LNCaP clone FGC (cell line): Measurements from ENCODE around the gene ARL8A.
"Not testable (repeated sequence)": the region's sequence is repeated elsewhere in the genome, so short reads cannot be mapped to it uniquely, and the experiment has no call there.

Experiments used
- DNase-seq: peaks from one replicate; pipeline ENCODE4 v3.0.0-alpha.2; 2011; ENCODE audit warnings: low read depth
- H3K4me3 ChIP-seq: 2 replicates; pipeline ENCODE4 v1.5.1; 2011; ENCODE audit warnings: mild to moderate bottlenecking, low read depth, low read length, control low read depth
- TF ChIP-seq, protein P1 (sequence below): IDR thresholded peaks from 2 replicates; pipeline ENCODE4 v1.5.1; 2012; ENCODE audit warnings: mild to moderate bottlenecking; ENCODE audit not compliant: control insufficient read depth, insufficient read depth; ENCODE audit errors: extremely low read depth

Gene ARL8A

DNA sequence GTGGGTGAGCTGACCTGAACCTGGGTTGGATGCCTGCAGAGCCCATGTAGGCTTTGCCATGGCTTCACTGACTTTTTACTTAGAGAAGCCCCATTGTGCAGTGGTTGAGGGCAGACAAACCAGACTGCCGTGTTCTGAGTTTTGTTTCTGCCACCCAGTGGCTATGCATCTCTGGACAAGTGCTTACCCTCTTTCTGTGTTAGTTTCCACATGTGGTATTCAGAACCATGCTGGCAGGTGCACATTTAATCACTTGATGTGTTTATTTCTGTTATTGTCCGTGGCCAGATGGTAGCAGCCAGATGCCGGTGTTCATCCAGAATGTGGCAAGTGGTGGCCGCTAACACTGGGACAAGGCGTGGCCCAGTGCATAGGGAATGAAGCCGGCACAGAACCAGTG, 26.2 kb upstream of the ARL8A start:
- no peak for DNase-seq
- TF ChIP-seq, protein P1, sequence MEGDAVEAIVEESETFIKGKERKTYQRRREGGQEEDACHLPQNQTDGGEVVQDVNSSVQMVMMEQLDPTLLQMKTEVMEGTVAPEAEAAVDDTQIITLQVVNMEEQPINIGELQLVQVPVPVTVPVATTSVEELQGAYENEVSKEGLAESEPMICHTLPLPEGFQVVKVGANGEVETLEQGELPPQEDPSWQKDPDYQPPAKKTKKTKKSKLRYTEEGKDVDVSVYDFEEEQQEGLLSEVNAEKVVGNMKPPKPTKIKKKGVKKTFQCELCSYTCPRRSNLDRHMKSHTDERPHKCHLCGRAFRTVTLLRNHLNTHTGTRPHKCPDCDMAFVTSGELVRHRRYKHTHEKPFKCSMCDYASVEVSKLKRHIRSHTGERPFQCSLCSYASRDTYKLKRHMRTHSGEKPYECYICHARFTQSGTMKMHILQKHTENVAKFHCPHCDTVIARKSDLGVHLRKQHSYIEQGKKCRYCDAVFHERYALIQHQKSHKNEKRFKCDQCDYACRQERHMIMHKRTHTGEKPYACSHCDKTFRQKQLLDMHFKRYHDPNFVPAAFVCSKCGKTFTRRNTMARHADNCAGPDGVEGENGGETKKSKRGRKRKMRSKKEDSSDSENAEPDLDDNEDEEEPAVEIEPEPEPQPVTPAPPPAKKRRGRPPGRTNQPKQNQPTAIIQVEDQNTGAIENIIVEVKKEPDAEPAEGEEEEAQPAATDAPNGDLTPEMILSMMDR = no peak
- no peak overlapping the region for H3K4me3 ChIP-seq

DNA sequence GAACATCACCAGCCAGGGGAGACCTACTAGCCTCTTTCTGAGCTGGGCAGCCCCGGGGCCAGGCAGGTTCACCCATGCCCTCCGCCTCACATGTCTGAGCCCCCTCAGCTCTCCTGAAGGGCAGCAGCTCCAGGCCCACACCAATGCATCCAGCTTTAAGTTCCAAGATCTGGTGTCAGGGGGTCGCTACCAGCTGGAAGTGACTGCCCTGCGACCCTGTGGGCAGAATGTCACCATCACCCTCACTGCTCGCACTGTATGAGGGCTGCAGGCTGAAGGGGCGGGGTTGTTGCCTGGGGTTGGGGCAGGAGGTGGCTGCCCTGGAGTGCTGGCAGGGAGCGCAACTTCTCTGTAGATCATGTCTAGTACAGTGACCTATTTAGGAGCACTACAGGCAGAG, 24.3 kb upstream of the ARL8A start:
- no peak for DNase-seq
- H3K4me3 ChIP-seq = no peak overlapping the region
- TF ChIP-seq, protein P1 = no peak

DNA sequence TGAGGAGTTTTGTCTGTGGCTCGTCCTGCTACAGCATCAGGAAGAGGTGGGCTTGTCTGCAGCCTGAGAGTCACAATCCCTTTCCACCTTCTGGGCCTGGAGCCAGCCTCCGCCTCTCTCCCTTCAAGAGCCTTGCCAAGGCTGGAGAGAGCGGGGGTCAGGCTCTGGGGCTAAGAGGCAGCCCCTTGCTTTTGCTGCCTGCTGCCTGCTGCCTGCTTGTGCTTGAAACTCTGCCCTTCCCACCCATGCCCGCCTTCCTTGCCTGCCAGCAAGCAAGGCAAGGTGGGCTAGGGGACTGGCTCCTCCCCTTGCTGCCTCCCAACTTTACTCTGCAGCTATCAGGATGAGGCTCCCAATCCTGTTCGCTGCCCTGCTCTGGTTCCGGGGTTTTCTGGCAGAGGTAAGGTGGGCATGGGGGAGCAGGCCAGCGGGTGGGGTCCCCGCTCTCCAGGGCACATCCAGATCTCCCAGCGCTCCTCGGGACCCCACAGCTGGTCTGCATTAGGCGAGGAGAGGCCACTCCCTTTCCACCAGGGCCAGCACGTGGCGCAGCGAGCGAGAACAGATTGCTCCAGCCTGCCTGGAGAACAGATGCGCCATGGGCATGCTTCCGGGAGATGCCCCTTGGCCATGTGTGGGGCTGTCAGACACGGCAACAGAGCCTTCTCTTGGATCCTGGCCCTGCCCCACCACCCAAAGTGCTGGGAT, 23.3 kb upstream of the ARL8A start:
- H3K4me3 ChIP-seq = no peak overlapping the region
- TF ChIP-seq, protein P1 = no peak
- no peak for DNase-seq

DNA sequence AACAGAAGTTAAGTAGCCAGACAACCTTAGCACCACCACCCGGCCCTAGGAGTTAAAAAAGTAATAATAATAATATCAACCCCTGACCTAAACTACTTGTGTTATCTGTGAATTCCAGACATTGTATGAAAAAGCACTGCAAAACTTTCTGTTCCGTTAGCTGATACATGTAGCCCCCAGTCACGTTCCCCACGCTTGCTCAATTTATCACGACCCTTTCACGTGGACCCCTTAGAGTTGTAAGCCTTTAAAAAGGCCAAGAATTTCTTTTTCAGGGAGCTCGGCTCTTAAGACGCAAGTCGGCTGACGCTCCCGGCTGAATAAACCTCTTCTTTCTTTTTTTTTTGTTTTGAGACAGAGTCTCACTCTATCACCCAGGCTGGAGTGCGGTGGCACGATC, 22.5 kb upstream of the ARL8A start:
- H3K4me3 ChIP-seq, DNase-seq: not testable (repeated sequence)

DNA sequence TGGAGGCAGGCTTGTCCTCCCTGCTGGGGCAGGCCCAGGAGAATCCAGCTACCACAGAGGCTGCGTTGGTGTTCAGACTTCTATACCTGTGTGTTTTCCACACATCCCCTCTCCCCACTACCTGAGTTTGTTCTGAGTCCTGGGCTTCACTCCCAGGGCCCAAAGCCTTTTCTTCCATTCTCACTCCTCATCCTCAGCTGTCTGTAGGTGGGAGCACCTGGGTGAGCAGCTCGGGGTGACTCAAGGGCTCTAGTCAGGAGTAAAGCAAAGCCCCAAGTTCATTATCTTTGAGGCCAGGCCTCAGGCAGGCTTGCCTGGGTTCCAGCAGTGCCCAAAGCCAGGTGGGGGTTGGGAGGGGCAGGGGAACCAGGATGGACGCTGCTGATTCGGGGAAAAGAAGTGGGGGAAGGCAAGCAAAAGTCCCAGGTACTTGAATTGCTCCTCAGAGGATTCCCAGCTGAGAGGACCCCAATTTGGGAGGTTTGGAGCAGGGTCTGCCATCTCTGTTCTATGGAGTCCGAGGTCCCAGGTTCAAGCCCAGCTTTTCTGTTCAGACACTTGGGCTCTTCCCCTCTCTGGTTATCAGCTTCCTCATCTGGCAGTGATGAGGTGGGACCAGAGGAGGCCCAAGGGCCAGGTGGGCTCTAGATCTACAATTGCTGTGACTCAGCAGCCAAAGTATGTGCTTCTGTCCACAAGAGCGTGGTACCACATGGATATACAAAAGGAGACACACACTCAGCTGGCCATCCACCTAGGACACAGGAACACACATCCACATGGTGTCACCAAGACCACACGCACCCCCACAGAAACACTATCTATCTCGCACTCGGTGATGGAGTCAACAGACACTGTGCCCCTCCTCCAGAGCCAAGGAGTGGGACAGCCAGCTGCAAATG, 21.7 kb upstream of the ARL8A start:
- TF ChIP-seq, protein P1 = no peak

DNA sequence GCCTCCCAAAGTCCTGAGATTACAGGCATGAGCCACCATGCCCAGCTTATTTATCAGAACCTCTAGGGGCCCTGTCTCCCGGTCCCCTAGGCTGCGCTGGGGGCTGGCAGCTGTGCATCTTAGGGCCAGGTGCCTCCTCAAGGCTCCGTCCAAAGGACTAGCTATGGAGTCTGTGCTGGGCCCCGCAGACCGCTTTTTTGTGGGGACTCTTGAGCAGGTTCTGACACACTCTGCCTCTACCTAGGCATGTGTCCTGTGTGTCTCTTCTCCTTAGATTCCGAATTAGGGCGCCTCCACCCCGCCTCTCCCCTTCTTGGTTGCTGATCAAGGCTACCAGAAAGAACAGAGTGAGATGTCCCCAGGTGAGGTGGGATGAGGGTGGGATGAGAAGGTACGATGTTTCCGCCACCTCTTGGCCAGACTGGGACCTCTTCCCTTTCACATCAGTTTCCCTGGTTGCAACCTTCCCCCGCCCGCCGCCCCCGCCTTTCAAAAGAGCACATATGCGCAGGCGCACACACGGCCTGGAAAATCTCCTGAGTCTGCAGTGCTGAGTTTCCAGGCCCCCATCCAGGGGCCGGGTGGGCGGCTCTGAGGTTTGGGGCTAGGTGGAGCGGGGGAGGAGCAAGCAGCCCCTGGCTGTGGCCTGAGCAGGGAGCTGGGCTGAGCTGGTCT, 20.9 kb upstream of the ARL8A start:
- DNase-seq = no peak
- H3K4me3 ChIP-seq = no peak overlapping the region
- TF ChIP-seq, protein P1 = no peak

More for the DNA sequence above, 21.7 kb upstream of the ARL8A start:
- H3K4me3 ChIP-seq = no peak overlapping the region
- no peak for DNase-seq
